ENCODE measurements around the gene AADAC.
"Not testable (repeated sequence)": the region's sequence is repeated elsewhere in the genome, so short reads cannot be mapped to it uniquely, and the experiment has no call there.

Gene AADAC, protein sequence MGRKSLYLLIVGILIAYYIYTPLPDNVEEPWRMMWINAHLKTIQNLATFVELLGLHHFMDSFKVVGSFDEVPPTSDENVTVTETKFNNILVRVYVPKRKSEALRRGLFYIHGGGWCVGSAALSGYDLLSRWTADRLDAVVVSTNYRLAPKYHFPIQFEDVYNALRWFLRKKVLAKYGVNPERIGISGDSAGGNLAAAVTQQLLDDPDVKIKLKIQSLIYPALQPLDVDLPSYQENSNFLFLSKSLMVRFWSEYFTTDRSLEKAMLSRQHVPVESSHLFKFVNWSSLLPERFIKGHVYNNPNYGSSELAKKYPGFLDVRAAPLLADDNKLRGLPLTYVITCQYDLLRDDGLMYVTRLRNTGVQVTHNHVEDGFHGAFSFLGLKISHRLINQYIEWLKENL

DNA sequence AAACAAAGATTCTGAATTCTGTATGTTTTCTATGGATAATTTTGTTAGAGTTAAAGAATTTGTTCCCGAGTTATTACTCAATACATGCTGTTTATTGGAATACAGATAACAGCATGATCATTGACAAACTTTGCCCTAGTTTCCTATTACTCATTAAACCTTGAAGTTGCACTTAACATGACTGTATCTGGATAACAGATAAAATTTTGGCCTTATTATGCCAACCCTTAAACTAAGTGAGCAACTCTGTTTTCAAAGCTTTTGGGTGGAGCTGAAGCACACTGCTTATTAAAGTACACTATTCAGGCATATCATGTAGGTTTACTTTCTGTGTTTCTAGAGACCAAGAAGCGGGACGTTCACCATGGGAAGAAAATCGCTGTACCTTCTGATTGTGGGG lies at the start of gene AADAC:
AADAC (plus strand) TSS at position 318 of the 400 bp plus-strand sequence; CDS start at position 365, 47 bp downstream.
- DNase-seq = no peak

DNA sequence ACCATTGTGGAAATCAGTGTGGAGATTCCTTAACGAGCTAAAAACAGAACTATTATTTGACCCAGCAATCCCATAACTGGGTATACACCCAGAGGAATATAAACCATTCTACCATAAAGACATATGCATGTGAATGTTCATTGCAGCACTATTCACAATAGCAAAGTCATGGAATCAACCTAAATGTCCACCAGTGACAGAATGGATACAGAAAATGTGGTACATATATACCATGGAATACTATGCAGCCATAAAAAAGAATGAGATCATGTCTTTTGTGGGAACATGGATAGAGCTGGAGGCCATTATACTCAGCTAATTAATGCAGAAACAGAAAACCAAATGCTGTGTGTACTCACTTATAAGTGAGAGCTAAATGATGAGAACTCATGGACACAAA lies 49.2 kb upstream of the AADAC start:
- not testable (repeated sequence) for DNase-seq

DNA sequence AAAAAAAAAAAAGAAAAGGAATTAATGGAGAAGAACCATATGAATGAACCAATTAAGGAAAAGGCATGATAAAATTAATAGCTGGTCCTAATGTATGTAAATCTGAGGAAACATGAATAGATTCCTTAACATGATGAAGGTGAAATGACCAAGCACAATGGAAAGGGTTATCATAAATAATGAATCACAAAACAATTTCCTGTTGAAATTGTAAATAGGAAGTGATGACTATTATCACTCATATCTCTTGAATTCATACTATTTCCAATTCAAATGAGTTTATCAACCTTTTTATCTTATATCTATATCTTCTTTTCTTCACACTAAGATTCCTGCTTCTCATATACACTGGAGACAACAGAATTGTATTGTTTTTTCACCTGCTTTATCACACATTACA lies 48.2 kb upstream of the AADAC start:
- no peak for DNase-seq

DNA sequence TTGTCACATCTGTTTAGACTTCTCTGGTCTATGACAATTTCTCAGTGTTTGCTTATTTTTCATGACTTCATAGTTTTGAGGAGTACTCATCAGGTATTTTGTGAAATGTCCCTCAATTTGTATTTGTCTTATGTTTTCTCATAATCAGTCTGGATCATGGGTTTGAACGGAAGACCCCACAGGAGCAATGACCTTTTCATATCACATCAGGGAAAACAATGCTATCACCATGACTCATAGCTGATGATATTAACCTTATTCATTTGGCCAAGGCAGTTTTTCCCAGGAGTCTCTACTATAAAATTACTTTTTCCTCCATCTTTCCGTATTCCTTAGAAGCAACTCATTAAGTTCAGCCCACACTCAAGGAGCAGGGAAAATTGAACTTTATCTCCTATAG lies 47.5 kb upstream of the AADAC start:
- DNase-seq = no peak

DNA sequence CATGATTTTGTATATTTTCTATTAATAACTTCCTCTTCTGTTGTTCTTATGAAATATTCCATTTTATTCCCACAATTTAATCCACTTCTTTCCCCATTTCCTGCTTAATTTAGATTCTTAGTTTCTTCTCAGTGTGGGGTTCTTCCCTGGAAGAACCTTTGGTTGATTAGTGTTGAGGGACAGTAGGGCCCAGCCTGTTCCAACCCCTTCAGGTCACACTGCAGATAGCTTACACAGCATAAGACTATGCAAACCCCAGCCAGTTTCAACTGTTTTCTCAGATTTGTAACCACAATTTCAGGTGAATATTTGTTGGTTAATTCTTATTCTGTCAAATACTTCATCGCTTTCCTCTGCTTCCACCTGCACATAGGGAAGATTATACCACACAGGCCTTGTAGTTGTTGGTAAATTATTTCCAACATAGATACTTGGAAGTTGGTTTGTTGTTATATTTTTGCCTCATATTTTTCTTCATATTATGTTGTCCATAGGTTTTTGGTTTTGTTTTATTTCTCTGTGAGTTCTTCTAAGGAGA lies 45.5 kb upstream of the AADAC start:
- no peak for DNase-seq

DNA sequence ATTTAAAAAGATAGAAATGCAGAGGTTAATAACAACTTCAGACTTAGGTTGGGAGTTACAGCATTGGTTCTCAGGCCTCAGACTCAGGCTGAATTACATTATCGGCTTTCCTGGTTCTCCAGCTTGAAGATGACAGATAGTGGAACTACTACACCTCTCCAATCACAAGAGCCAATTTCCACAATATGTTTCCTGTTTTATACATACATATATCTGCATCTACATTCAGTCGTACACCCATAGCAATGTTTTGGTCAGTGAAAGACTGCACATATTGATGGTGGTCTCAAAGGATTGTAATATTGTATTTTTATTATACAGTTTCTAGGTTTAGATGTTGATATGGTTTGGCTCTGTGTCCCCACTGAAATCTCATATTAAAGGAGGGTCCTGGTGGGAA lies 44.7 kb upstream of the AADAC start:
- DNase-seq = no peak

DNA sequence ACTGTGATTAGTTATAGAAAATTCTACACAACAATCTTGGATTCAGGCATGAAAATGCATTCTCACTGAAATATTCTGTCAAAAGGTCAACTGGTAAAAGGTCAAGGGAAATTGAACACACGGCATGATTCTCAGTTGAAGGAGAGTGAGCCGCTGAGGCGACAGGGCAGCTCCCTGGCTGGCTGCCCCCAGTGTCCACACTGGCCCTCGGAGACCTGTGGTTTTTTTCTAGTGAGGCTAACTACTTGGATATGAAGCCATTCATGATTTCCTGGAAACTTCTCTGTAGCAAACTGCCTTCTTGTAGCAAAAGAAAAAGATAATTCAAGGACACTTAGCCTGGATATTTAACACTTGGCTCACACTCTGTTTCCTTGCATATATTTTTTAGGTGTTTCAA lies 43.0 kb upstream of the AADAC start:
- no peak for DNase-seq

DNA sequence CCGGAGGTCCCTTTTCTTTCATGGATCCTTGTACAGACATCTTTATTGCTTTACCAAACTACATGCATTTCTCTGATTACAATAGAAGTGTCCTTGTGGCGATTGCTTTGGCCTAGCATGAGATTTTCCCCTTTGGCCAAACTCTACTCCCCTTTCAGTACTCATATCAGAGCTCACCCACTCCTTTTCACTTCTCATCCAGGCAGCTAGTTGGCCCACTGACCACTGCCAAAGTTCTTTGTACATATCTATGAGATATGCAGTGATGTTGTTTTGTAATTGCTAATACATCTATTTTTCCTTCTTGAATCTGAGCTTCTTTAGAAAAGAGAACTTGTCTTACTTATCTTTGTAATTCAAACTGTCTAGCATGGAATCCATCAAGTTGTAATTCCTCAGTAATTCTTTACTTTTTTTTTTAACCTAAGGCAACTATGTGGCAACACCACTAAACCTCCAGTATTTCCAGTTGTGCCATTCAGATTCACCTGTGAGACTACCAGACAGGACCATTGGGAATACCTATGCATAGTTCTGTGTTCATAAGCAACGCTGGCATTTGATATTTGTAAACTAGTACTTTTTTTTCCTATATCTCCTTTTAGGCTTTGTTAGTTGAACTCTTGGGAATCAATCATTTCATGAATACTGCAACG lies 41.0 kb upstream of the AADAC start:
- DNase-seq = no peak

DNA sequence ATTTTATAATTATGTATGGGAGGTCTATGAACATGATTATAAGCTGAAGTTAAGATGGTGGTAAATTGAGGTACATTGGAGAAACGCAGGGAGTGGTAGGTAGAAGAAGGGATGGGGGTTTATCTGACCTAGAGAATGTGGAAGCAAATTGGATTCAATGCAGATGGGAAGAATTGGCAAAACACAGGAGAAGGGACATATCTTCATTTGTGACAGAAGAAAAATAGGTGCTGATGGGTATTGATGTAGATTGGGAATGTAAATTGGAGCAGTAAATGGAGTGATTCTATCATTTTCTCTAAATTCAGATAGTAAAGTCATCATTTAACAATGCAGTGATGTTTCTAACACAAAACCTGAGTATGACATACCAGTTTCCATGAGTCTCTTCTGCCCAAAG lies 39.7 kb upstream of the AADAC start:
- no peak for DNase-seq

DNA sequence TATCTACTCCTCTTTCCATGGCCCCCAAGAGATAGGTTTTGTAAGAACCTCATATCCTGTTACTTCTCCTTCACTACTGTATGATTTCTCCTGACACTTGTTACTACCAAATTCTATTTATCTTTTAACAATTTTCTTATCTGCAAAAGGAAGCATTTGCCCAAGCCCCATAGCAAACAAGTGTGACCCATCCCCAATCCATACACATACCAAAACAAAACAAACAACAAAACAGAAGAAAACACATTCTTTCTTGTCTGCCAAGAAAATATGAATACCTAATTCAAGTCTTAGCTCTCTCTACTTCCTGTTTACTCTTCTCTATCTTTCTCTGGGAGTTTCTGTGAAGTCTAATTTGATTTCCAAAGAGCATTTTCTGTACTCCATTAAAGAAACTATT lies 39.0 kb upstream of the AADAC start:
- no peak for DNase-seq

DNA sequence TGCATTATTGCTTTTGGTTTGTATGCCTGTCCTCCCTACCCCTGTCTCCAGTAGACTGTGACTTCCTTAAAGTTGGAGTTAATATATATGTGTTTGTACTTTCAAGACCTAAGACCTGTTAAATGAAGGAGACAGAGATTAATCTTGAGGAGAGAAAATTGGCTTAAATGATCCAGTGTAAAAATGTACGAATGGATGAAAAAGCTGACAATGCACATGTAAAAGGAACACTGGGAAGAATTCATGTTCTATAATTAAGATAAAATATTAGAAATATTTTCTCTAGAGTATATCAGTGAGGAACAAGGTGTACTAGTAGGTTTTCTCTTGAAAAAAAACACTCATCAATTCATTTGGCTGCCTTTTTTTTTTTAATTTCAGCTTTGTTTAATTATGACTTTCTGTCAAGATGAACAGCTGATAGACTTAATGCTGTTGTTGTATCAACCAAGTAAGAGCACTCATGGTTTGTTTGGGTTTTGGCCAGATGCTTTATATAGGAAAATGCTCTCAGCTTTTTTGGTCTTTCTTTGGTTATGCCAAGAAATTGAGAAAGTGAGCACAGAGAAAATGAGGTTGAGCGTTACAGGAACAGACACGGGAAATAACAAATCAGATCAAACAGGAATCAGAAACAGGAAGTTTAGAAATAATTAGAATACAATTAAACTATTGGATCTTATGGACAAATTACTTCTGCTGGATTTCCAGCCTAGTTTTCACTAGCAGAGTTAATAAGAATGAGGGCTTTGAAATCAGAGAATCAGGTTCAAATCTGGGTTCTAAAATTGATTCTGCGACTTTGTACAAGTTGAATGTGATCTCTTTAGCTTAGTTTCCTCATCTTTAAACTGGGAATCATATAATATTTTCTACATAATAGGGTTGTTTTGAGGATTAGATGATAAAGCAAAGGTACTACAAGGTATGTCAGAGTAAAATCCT lies 38.3 kb upstream of the AADAC start:
- DNase-seq = no peak

DNA sequence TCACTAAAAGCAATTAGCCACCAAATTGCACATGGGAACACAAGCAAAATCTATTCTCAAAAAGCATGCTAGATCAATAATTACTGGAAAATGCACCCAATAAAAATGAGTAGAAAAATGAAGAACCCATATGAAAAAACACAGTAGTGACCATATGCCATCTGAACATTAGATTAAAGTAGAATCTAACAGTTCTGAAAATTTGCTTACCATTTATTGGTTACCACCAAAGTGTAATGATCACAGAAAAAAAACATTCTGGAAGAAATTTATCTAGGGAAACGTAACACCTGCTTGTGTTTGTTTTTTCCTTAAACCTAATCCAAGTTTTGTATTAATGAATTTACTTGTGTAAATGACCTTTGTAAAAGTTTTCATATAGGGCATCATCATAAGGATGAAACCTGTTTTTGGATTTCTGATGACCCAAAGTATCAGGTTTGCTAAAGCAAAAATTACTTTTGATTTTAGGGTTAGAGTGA lies 37.6 kb upstream of the AADAC start:
- no peak for DNase-seq

DNA sequence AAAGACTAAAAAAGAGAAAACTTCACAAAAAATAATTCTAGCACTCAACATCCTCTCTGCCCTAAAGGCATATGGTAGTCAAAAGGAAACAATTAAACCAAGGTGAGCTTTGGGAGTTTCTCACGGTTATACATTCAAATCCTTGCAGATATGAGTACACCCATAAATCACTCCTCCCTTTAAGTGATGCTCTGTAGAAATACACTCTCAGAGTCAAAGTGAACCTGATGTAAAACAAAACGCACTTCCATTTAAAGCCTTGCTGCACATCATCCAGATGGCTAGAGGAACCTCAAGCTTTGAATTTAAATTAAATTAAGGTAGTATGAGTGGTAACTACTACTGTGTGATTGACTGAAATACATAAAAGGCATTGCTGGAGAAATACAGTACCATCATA lies 36.0 kb upstream of the AADAC start:
- no peak for DNase-seq

DNA sequence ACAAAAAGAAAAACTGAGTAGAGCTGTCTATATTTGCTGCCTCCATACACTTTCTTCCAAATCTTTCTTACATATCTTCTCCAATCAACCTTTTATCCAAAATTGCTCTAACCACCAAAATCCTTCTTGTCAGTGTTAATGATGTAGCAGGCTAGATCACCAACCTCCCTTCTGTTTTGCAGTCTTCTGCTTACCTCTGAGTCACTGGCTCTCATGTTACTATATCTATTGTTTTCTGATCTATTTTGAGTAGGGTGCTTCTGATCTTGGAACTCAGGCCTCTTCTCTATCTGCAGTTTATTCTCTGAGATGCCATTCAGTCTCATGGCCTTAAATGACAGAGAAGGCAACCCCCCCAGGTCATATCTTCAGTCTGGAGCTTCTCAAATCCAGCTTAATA lies 26.3 kb upstream of the AADAC start:
- DNase-seq = no peak

DNA sequence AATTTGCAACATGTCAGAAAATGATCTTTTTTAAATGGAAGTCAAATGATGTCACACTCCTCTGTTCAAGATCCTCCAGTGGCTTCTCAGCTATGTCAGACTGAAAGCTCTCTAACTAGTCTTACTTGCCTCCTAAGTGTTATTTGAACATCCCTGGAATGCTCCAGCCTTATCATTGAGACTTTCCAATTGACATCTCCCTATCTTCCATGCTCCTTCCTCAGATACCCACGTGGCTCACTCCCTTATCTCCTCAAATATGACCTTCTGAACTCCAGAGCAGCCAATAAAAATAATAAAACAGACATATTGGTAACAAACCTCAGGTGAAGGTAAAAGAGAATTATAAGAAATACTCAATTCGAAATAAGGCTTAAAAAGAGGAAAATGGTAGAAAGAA lies 25.5 kb upstream of the AADAC start:
- DNase-seq = no peak

DNA sequence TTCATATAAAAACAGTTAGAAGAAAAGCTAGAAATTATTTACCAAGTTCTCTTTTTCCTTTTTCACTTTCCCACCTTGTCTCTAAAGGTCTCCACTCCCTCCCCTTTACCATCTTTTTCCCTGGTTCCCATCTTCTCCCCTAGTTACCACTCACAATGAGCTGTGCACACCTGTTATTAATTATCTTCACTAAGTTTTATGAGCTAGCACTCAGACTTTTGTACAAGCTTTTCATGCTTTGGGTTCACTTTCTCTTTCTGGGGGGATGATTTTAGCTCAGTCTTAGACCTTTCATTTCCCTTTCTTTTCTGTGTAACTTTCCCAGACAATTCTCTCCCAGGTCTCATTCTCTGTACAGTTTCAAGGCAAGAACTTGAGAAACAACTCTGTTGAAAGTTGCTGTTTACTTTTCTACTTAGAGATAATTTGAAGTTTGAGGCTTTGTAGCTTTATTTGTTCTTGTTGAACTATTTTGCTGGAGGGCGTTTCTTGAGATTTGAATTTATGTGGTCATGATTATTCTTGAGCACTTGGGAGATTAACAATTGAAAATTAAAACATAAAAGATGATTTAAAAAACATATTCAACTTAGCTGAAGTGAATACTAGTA lies 24.0 kb upstream of the AADAC start:
- no peak for DNase-seq

DNA sequence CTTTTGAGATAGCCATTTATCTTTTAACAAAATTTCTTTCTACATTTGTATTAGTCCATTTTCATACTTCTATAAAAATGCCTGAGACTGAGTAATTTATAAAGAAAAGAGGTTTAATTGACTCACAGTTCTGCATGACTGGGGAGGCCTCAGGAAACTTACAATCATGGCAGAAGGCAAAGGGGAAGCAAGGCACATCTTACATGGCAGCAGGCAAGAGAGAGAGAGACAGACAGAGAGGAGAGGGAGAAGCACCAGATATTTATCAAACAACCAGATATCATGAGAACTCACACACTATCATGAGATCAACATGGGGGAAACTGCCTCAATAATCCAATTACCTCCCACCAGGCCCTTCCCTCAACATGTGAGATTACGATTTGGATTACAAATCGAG lies 23.2 kb upstream of the AADAC start:
- not testable (repeated sequence) for DNase-seq

DNA sequence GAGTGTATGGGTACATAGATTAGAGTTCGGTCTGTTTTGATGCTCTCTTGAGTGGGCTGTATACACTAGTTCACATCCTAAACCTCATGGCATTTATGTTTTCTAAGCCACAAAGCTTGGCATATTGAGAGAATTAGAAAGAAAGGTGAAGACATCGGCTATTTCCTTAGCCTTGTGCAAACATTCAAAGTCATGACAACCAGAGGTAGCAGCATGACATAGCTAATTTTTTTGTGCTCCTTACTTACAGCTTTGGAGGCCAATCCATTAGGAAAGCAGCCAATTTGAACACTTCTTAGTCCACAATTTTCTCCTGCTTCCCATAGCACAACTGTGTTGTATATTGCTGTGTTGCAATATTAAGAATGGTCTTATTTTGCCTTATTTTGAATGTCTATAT lies 21.5 kb upstream of the AADAC start:
- no peak for DNase-seq

DNA sequence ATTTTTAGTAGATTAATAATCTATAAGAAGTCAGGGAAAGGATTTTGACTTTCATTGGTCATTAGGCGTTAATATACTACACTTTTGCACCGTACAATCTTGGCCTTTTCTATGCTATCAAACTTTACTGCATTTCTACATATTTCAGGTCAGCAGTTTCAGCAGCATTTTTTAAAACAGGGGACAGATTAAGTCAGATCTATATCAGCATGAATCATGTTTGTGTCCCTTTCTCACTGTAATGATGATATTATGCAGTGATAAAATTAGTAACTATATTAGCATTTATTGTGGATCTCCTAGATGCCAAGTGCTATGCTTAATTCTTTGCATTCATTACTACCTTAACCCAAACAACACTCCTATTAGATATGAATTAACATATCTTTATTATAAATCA lies 20.3 kb upstream of the AADAC start:
- no peak for DNase-seq

DNA sequence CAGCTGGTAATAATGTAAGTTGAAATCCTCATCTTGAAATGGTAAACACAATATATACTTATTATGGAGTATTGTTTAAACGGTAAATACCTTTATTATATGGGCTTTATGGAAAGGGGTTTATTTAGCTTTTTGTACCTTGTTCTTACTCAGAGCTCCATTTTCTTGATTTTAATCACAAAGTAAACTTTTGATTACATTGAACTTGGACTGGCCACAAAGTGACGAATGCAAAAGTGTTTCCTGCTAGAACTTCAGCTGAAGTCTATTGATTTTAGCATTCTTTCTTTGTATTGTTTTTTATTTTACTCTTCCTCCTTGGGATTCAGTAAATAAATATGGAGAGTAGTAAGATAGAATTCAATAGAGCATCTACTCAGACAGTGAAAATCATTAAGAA lies 19.8 kb upstream of the AADAC start:
- DNase-seq = no peak

DNA sequence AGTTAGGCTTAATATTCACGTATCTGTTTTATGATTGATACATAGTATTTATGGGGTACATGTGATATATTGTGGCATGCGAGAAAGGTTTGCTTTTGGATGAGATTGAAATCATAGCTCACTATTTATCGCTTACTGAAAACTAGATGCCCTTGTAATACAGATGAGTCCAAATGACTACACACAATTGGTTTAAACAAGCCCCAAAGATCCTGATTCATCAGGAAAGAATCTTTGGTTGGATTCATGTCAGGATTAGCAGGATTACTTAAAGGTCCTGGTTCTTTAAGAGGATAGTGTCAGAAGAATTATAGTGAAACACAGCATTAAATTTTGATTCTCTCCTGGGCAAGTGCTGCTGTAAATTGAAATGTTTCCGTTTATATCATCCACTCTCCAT lies 18.6 kb upstream of the AADAC start:
- DNase-seq = no peak

DNA sequence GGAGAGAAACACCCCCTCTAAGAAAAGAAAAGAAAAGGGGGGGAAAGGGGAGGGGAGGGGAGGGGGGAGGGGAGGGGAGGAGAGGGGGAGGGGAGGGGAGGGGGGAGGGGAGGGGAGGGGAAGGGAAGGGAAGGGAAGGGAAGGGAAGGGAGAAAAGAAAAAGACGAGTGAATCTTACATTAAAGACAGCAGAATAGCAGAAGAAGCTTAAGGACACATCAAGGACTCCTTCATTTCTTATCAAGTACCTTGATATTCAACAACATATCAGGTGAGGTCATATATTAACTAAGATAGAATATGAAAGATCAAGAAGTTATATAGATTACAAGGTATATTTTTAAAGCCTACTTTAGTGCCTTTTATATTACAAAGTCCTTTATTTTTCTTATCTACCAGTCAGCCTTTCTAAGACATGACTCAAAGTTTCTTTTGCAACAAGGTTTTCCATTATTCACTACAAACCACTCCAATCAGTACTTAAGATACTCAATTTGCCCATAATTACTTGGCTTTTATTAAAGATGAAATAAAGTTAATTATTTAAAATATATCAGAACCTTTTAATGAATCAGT lies 17.7 kb upstream of the AADAC start:
- no peak for DNase-seq

Data from activated effector memory CD4-positive, alpha-beta T cell treated with anti-CD3 and anti-CD28 coated beads, Interleukin-2, amount 50 U/mL, for 16 hours (primary cell).